B cell (primary cell): ENCODE data around the gene AXIN2. TPM values are rescaled to one million over a fixed set of nuclear protein-coding genes. Genes with fewer than 3 reads are reported as not detected.

Source experiments
- ATAC-seq: fragments of 200-7000 bp; cut with Tn5 transposase; one replicate; pipeline ENCODE4 v1.10.0; 2021; ENCODE audit warnings: low read depth, mild to moderate bottlenecking, moderate number of reproducible peaks, moderate library complexity
- CTCF ChIA-PET: fragments of 350-600 bp; sonication (Branson Sonifier 250); formaldehyde crosslinking; loops from one replicate; lab custom pipeline; 2021; ENCODE audit warnings: antibody characterized with exemption, inconsistent platforms; lab: Charles Lee
- POLR2A ChIA-PET: fragments of 350-600 bp; sonication (Branson Sonifier 250); formaldehyde crosslinking; loops from one replicate; lab custom pipeline; 2021; ENCODE audit warnings: antibody characterized with exemption; lab: Charles Lee
- DNase-seq: peaks from one replicate; pipeline ENCODE4 v3.0.0; 2013
- H2AFZ ChIP-seq: 2 replicates; pipeline ENCODE4 v1.6.1; 2012; ENCODE audit warnings: mild to moderate bottlenecking, low read depth, low read length; ENCODE audit not compliant: insufficient read depth, poor library complexity, severe bottlenecking
- H3K27ac ChIP-seq, 2 donors: 1 replicate in 1 of 2; 2 replicates in 1 of 2; pipeline ENCODE4 v1.5.1; 2012 to 2013; ENCODE audit warnings: low read length in 2 of 2, mild to moderate bottlenecking in 2 of 2, moderate library complexity in 1 of 2
- H3K27me3 ChIP-seq, 4 experiments: fragments of 200-600 bp in 1 of 4; sonication (generic) in 1 of 4; replicated peaks in 1 of 4; 1 replicate in 2 of 4; 2 replicates in 2 of 4; pipeline versions ENCODE4 v1.6.1 to v1.7.0; 2013 to 2016; ENCODE audit warnings: low read length in 3 of 4, mild to moderate bottlenecking in 2 of 4, mixed read lengths in 1 of 4, moderate library complexity in 1 of 4; ENCODE audit not compliant: insufficient read depth in 4 of 4, control insufficient read depth in 3 of 4; ENCODE audit errors: control extremely low read depth in 1 of 4
- H3K36me3 ChIP-seq, 2 experiments: replicated peaks in 1 of 2; 1 replicate in 1 of 2; 2 replicates in 1 of 2; pipeline versions ENCODE4 v1.6.1 to v1.7.1; 2013; ENCODE audit warnings: low read length in 1 of 2; ENCODE audit not compliant: insufficient read depth in 2 of 2, control insufficient read depth in 1 of 2; ENCODE audit errors: control extremely low read depth in 1 of 2, extremely low read depth in 1 of 2
- H3K4me1 ChIP-seq, 2 donors: fragments of 200-600 bp in 1 of 2; sonication (generic) in 1 of 2; 1 replicate in 1 of 2; 2 replicates in 1 of 2; pipeline versions ENCODE4 v1.5.1 to v1.6.1; 2013 to 2017; ENCODE audit warnings: low read length in 2 of 2; ENCODE audit not compliant: control insufficient read depth in 2 of 2, insufficient read depth in 2 of 2
- H3K4me2 ChIP-seq: replicated peaks from 2 replicates; pipeline ENCODE3; 2012; ENCODE audit warnings: mild to moderate bottlenecking, low read depth, low read length; ENCODE audit not compliant: poor library complexity, severe bottlenecking
- H3K4me3 ChIP-seq, 5 experiments: fragments of 200-600 bp in 1 of 5; sonication (generic) in 1 of 5; 1 replicate in 3 of 5; 2 replicates in 2 of 5; pipeline versions ENCODE4 v1.5.1 to v1.7.0; 2011 to 2016; ENCODE audit warnings: low read length in 4 of 5, mild to moderate bottlenecking in 4 of 5, low read depth in 2 of 5, control low read depth in 1 of 5, moderate library complexity in 1 of 5; ENCODE audit not compliant: insufficient read depth in 1 of 5; ENCODE audit errors: control extremely low read depth in 1 of 5, extremely low read depth in 1 of 5
- H3K79me2 ChIP-seq: fragments of 200-600 bp; sonication (generic); one replicate; pipeline ENCODE4 v1.6.0; 2016; ENCODE audit warnings: low read length; ENCODE audit not compliant: control insufficient read depth, insufficient read depth
- H3K9ac ChIP-seq: fragments of 200-600 bp; sonication (generic); 2 replicates; pipeline ENCODE4 v1.6.1; 2017; ENCODE audit warnings: mild to moderate bottlenecking, low read length, moderate library complexity
- H3K9me3 ChIP-seq, 3 donors: one replicate each; pipeline versions ENCODE4 v1.6.1 to v1.7.1; 2013; ENCODE audit warnings: low read length in 2 of 3; ENCODE audit not compliant: control insufficient read depth in 2 of 3, insufficient read depth in 1 of 3; ENCODE audit errors: control extremely low read depth in 1 of 3
- H4K20me1 ChIP-seq: 2 replicates; pipeline ENCODE4 v1.6.0; 2012; ENCODE audit warnings: mild to moderate bottlenecking, low read length; ENCODE audit not compliant: insufficient read depth, control insufficient read depth, poor library complexity, severe bottlenecking
- H3K27ac Mint-ChIP-seq: one replicate; pipeline ENCODE4 v1.8.0; 2021; ENCODE audit warnings: mixed read lengths
- H3K27me3 Mint-ChIP-seq: one replicate; pipeline ENCODE4 v1.8.0; 2021; ENCODE audit warnings: mixed read lengths
- H3K4me1 Mint-ChIP-seq: one replicate; pipeline ENCODE4 v1.8.0; 2021; ENCODE audit warnings: mixed read lengths
- H3K4me3 Mint-ChIP-seq: one replicate; pipeline ENCODE4 v1.8.0; 2021; ENCODE audit warnings: mixed read lengths
- H3K9me3 Mint-ChIP-seq: one replicate; pipeline ENCODE4 v1.8.0; 2022; ENCODE audit warnings: mixed read lengths; ENCODE audit not compliant: insufficient read depth
- EZH2 ChIP-seq: IDR thresholded peaks from 2 replicates; pipeline ENCODE4 v1.6.1; 2012; ENCODE audit warnings: borderline replicate concordance, low read depth, mild to moderate bottlenecking, moderate library complexity, low read length; ENCODE audit not compliant: insufficient read depth, poor library complexity, severe bottlenecking
- WGBS: methylation state at CpG from one replicate; pipeline ENCODE4 v1.1.5; 2013; ENCODE audit warnings: missing lambda C conversion rate; ENCODE audit not compliant: insufficient coverage; 5-methylcytosine and 5-hydroxymethylcytosine counted together
- intact Hi-C: fragments of 100-400 bp; cut with micrococcal nuclease; formaldehyde crosslinking; loops from one replicate; pipeline ENCODE4 v1.10.0; 2022
- polyA plus RNA-seq: library from polyadenylated mRNA; depleted of rRNA; stranded (reverse); fragments of >200 nt; gene quantifications from 2 replicates; pipeline ENCODE4 v1.2.3, GENCODE V29; 2012
- total RNA-seq, 2 donors: library from RNA; stranded (reverse); fragments of 120-200 nt in 1 of 2; gene quantifications; 1 replicate in 1 of 2; 2 replicates in 1 of 2; pipeline versions ENCODE4 v1.2.3 to v1.2.4, GENCODE V29; 2013 to 2022
- TF ChIP-seq, protein P1 (sequence below): fragments of 200-600 bp; IDR thresholded peaks from one replicate; pipeline ENCODE4 v1.8.0; 2022; ENCODE audit warnings: antibody characterized with exemption, mild to moderate bottlenecking

Gene AXIN2
- total and polyA plus RNA-seq, 2 donors (not counting 1 experiment from before 2014, with no cell fraction given), result 0.16 to 1.2 TPM

DNA sequence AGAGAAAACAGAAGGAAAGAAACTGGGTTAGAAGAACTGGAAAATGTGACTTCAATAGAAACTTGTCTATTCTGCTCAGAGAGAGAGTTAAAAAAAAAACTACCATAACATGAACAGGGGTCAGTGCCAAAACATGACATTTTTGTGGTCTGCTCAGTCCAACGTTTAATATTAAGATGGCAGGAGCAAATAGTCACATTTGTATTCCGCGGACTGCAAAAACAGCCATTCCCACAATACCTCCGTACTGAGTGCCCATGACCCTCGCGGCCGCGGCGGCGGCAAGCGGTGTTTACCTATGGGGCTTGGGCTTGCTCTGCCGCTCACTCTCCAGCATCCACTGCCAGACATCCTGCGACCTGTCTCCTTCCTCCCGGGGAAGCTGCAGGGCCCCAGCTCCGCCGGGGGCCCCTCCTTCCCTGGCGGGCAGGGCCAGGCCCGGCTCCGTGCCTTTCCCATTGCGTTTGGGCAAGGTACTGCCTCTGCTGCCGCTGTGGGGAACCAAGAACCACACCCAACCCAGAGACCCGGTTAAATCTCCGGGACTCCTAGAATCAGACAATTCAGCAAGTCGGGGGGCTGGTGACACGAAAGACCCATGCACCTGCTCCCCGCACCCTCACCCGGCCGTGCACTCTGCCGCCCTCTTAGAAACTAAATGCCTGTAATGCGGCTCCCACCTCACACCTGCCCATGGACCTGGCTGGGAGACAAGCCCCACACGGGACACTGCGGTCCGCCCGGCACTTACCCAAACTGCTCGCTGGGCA, 24.7 kb downstream of the AXIN2 start:
- 94% methylated on average over 35 of the region's 35 CpGs for WGBS
- Histone ChIP-seq H2AFZ (no peak overlapping the region), H3K27ac (no peak overlapping the region), H3K36me3 (no peaks in the 10 kb centered on the region), H3K4me2 (no peak overlapping the region), H3K4me3 (no peak overlapping the region), H3K9ac (no peak overlapping the region), H4K20me1 (no peaks in the 10 kb centered on the region), H3K9me3 (peaks cover 0 to 7% (median 0%) of the 10 kb centered on the region in 3 donors), H3K27me3 (no peaks in the 10 kb centered on the region), H3K79me2 (no peaks in the 10 kb centered on the region), H3K4me1 (no peaks in the 10 kb centered on the region)
- intact Hi-C loops, result no loop called here
- POLR2A ChIA-PET, result no interaction called here
- Mint-ChIP-seq H3K4me1 (no peaks in the 10 kb centered on the region), H3K9me3 (no peaks in the 10 kb centered on the region), H3K4me3 (no peak overlapping the region), H3K27me3 (no peaks in the 10 kb centered on the region), H3K27ac (no peak overlapping the region)
- CTCF ChIA-PET, result no interaction called here
- TF ChIP-seq, protein P1, sequence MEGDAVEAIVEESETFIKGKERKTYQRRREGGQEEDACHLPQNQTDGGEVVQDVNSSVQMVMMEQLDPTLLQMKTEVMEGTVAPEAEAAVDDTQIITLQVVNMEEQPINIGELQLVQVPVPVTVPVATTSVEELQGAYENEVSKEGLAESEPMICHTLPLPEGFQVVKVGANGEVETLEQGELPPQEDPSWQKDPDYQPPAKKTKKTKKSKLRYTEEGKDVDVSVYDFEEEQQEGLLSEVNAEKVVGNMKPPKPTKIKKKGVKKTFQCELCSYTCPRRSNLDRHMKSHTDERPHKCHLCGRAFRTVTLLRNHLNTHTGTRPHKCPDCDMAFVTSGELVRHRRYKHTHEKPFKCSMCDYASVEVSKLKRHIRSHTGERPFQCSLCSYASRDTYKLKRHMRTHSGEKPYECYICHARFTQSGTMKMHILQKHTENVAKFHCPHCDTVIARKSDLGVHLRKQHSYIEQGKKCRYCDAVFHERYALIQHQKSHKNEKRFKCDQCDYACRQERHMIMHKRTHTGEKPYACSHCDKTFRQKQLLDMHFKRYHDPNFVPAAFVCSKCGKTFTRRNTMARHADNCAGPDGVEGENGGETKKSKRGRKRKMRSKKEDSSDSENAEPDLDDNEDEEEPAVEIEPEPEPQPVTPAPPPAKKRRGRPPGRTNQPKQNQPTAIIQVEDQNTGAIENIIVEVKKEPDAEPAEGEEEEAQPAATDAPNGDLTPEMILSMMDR, result no peak
- TF ChIP-seq EZH2, result no peak
- no peak for DNase-seq
- no peak for ATAC-seq

DNA sequence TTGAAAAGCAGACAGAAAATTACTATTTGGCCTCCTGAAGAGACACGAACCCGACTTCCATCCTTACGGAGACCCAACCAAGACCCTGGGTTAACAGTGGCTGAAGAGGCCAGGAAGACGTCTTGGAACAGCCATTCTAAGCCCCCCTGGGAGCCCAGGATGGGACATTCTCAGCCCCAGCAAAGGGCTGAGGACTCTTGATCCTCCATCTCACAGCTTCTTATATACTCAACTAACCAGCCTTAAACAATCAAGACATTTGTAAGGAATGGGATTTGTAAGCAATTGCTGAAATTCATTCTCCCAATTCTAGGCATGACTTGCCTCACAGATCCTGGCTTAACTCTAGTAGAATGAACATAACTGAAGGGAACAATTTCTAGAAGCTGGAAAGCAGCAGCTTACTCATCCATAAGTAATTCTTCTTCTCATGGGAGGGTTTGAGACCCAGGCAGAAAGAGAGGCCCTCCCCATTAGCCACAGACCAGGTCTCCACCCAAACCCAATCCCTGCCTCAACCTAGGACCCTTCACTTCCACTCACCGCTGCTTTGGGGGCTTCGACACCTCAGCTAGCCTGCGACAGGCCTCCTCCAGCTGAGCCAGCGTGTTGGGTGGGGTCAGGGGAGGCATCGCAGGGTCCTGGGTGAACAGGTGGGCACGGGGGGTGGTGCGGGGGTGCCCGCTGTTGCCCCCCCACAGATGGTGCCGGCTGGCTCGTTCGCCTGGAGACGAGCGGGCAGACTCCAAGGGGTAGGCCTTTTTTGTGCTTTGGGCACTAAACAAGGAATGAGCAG, 25.5 kb downstream of the AXIN2 start:
- intact Hi-C loops, result no loop called here
- POLR2A ChIA-PET, result no interaction called here
- H3K4me2 ChIP-seq, result no peak overlapping the region

More for the DNA sequence above, 25.5 kb downstream of the AXIN2 start:
- Mint-ChIP-seq H3K27me3 (no peaks in the 10 kb centered on the region), H3K4me3 (no peak overlapping the region), H3K4me1 (no peaks in the 10 kb centered on the region), H3K9me3 (no peaks in the 10 kb centered on the region), H3K27ac (no peak overlapping the region)
- Histone ChIP-seq H3K79me2 (no peaks in the 10 kb centered on the region), H3K4me3 (no peak overlapping the region), H3K4me1 (no peaks in the 10 kb centered on the region), H3K27me3 (no peaks in the 10 kb centered on the region), H2AFZ (no peak overlapping the region), H3K27ac (no peak overlapping the region), H4K20me1 (no peaks in the 10 kb centered on the region), H3K9me3 (peaks cover 0 to 7% (median 0%) of the 10 kb centered on the region in 3 donors), H3K36me3 (no peaks in the 10 kb centered on the region), H3K9ac (no peak overlapping the region)
- TF ChIP-seq EZH2, result no peak
- TF ChIP-seq, protein P1, result no peak
- CTCF ChIA-PET, result no interaction called here
- DNase-seq, result no peak
- WGBS, result 95% methylated on average over 16 of the region's 17 CpGs
- no peak for ATAC-seq
